GM12892 (cell line): ENCODE measurements around the gene FHOD1.

Source experiments
- POLR2A ChIP-seq: IDR thresholded peaks from 2 replicates; pipeline ENCODE4 v1.6.1; 2011; ENCODE audit warnings: low read depth, low read length, control low read depth
- POLR2AphosphoS5 ChIP-seq: IDR thresholded peaks from 2 replicates; pipeline ENCODE4 v1.6.1; 2011; ENCODE audit warnings: low read depth, low read length, control low read depth
- TAF1 ChIP-seq: IDR thresholded peaks from 2 replicates; pipeline ENCODE4 v1.6.1; 2011; ENCODE audit warnings: low read depth, mild to moderate bottlenecking, control low read depth, low read length, borderline replicate concordance

GRCh38 chr16:67226804-67227566 lies 20.3 kb downstream of the FHOD1 start, which contains the start of gene TMEM208:
- peak; percentile 78 for TF ChIP-seq POLR2A
- peak; percentile 87 for TF ChIP-seq POLR2AphosphoS5
- TF ChIP-seq TAF1, result peak; percentile 67; the same call in 1 of the 2 replicates
